Endothelial cell of umbilical vein (primary cell): ENCODE results near the gene CPT2. TPM values are rescaled to one million over a fixed set of nuclear protein-coding genes. Genes with fewer than 3 reads are reported as not detected.

Experiments used
- BruUV-seq: library from RNA; stranded (reverse); fragments of 400-500 nt; replicated peaks from 2 replicates; lab custom pipeline; 2021; lab: Mats Ljungman, UMichigan
- CTCF ChIA-PET: fragments of 300-600, 350-600 bp; sonication (Branson Sonifier 250); formaldehyde crosslinking; loops from one replicate; lab custom pipeline; 2021; ENCODE audit warnings: antibody characterized with exemption, inconsistent platforms; lab: Charles Lee
- POLR2A ChIA-PET: fragments of 300-600, 350-600 bp; sonication (Branson Sonifier 250); formaldehyde crosslinking; loops from one replicate; lab custom pipeline; 2021; ENCODE audit warnings: antibody characterized with exemption, inconsistent platforms; lab: Charles Lee
- DNase-seq: peaks from one replicate; pipeline ENCODE4 v3.0.0-alpha.2; 2011; ENCODE audit warnings: low read depth, low spot score
- FAIRE-seq: peaks from 2 replicates; lab custom pipeline; 2011; peaks lifted over from hg19 to GRCh38; lab: Jason Lieb, UNC
- H2AFZ ChIP-seq: 2 replicates; pipeline ENCODE4 v1.6.0; 2012; ENCODE audit warnings: low read depth, low read length, control low read depth, inconsistent platforms
- H3K27ac ChIP-seq: 2 replicates; pipeline ENCODE4 v1.5.1; 2011; ENCODE audit warnings: low read depth, mild to moderate bottlenecking, control low read depth, low read length, moderate library complexity; ENCODE audit not compliant: insufficient read depth
- H3K27me3 ChIP-seq, 2 experiments: 2 replicates each; pipeline versions ENCODE4 v1.6.0 to v1.6.1; 2011; ENCODE audit warnings: low read length in 2 of 2, mixed read lengths in 1 of 2; ENCODE audit not compliant: control insufficient read depth in 2 of 2, insufficient read depth in 2 of 2
- H3K36me3 ChIP-seq, 2 experiments: 2 replicates in 1 of 2; 3 replicates in 1 of 2; pipeline ENCODE4 v1.5.1; 2011; ENCODE audit warnings: low read length in 2 of 2, mild to moderate bottlenecking in 1 of 2, moderate library complexity in 1 of 2; ENCODE audit not compliant: control insufficient read depth in 2 of 2, insufficient read depth in 2 of 2; ENCODE audit errors: extremely low read depth in 1 of 2
- H3K4me1 ChIP-seq: 3 replicates; pipeline ENCODE4 v1.5.1; 2011; ENCODE audit warnings: mild to moderate bottlenecking, low read length; ENCODE audit not compliant: control insufficient read depth, insufficient read depth; ENCODE audit errors: extremely low read depth
- H3K4me2 ChIP-seq: 2 replicates; pipeline ENCODE4 v1.6.1; 2011; ENCODE audit warnings: low read length, control low read depth, mixed read lengths; ENCODE audit not compliant: insufficient read depth
- H3K4me3 ChIP-seq, 3 experiments: fragments of 200-600 bp in 1 of 3; sonication (generic), shearing (Covaris generic) in 1 of 3; replicated peaks in 1 of 3; 2 replicates each; pipeline ENCODE4 v1.5.1; 2011 to 2016; ENCODE audit warnings: control low read depth in 3 of 3, low read length in 3 of 3, mild to moderate bottlenecking in 2 of 3, inconsistent platforms in 1 of 3, low read depth in 1 of 3, moderate library complexity in 1 of 3; ENCODE audit not compliant: insufficient read depth in 1 of 3
- H3K79me2 ChIP-seq: 2 replicates; pipeline ENCODE4 v1.6.0; 2012; ENCODE audit warnings: low read length, inconsistent platforms; ENCODE audit not compliant: control insufficient read depth, insufficient read depth
- H3K9ac ChIP-seq: replicated peaks from 2 replicates; pipeline ENCODE3; 2011; ENCODE audit warnings: low read length, control low read depth; ENCODE audit not compliant: insufficient read depth; ENCODE audit errors: extremely low read depth
- H3K9me1 ChIP-seq: replicated peaks from 3 replicates; pipeline ENCODE4 v1.6.0; 2011; ENCODE audit warnings: mild to moderate bottlenecking, low read length; ENCODE audit not compliant: control insufficient read depth, insufficient read depth; ENCODE audit errors: extremely low read depth
- H3K9me3 ChIP-seq: replicated peaks from 2 replicates; pipeline ENCODE4 v1.5.1; 2012; ENCODE audit warnings: low read length, inconsistent platforms; ENCODE audit not compliant: control insufficient read depth, insufficient read depth
- H4K20me1 ChIP-seq: replicated peaks from 2 replicates; pipeline ENCODE3; 2011; ENCODE audit warnings: mild to moderate bottlenecking, low read length; ENCODE audit not compliant: control insufficient read depth, insufficient read depth; ENCODE audit errors: extremely low read depth
- CTCF ChIP-seq, 2 donors: IDR thresholded peaks; 1 replicate in 1 of 2; 2 replicates in 1 of 2; pipeline ENCODE4 v1.5.1; 2011; ENCODE audit warnings: low read length in 2 of 2, mild to moderate bottlenecking in 2 of 2, moderate library complexity in 2 of 2, control low read depth in 1 of 2, inconsistent platforms in 1 of 2, low read depth in 1 of 2; ENCODE audit not compliant: insufficient read depth in 1 of 2; ENCODE audit errors: extremely low read depth in 1 of 2
- EZH2 ChIP-seq: IDR thresholded peaks from 2 replicates; pipeline ENCODE4 v1.6.1; 2012; ENCODE audit warnings: borderline replicate concordance, low read depth, mild to moderate bottlenecking, moderate library complexity, low read length, inconsistent platforms; ENCODE audit not compliant: severe bottlenecking
- FOS ChIP-seq: IDR thresholded peaks from 2 replicates; pipeline ENCODE4 v1.6.1; 2011; ENCODE audit warnings: mild to moderate bottlenecking, low read length, moderate library complexity, borderline replicate concordance; ENCODE audit not compliant: insufficient read depth
- GATA2 ChIP-seq: IDR thresholded peaks from 2 replicates; pipeline ENCODE4 v1.7.0; 2011; ENCODE audit warnings: low read depth, mild to moderate bottlenecking, moderate library complexity, mixed read lengths, low read length; ENCODE audit not compliant: insufficient read length, insufficient read depth
- MYC ChIP-seq: IDR thresholded peaks from one replicate; pipeline ENCODE4 v1.6.1; 2011; ENCODE audit warnings: mild to moderate bottlenecking, low read depth, low read length
- POLR2A ChIP-seq: IDR thresholded peaks from 2 replicates; pipeline ENCODE4 v1.6.1; 2012; ENCODE audit warnings: low read depth, mild to moderate bottlenecking, control low read depth, low read length
- POLR2AphosphoS5 ChIP-seq: IDR thresholded peaks from 2 replicates; pipeline ENCODE4 v1.6.1; 2012; ENCODE audit warnings: low read depth, mild to moderate bottlenecking, control low read depth, low read length, moderate library complexity; ENCODE audit not compliant: insufficient read depth
- dilution Hi-C: fragments of 300-500 bp; cut with MboI; formaldehyde crosslinking; loops from one replicate; pipeline ENCODE4 v1.15.0; 2019; ENCODE audit warnings: low sequenced_read_pairs; ENCODE audit not compliant: extremely low pct_ligation_motif_present
- intact Hi-C: fragments of 100-400 bp; cut with micrococcal nuclease; formaldehyde crosslinking; loops from one replicate; pipeline ENCODE4 v1.10.0; 2022
- polyA plus RNA-seq, 4 experiments: library from polyadenylated mRNA; depleted of rRNA in 3 of 4; stranded (reverse) in 3 of 4; unstranded in 1 of 4; fragments of >200 nt; gene quantifications; 2 replicates each; pipeline versions ENCODE4 v1.2.1 to v1.2.3, GENCODE V29; 2011 to 2012; ENCODE audit warnings: missing spikeins in 1 of 4
- total RNA-seq: library from RNA; stranded (reverse); gene quantifications from 2 replicates; pipeline ENCODE4 v1.2.3, GENCODE V29; 2021
- TF ChIP-seq, protein P1 (sequence below): IDR thresholded peaks from 2 replicates; pipeline ENCODE4 v1.6.1; 2011; ENCODE audit not compliant: insufficient read depth, insufficient read length

CPT2 gene
- total and polyA plus RNA-seq, 2 donors (not counting 3 experiments of a cell fraction or from before 2014, with no cell fraction given) = 10.6 to 11.6 TPM

DNA sequence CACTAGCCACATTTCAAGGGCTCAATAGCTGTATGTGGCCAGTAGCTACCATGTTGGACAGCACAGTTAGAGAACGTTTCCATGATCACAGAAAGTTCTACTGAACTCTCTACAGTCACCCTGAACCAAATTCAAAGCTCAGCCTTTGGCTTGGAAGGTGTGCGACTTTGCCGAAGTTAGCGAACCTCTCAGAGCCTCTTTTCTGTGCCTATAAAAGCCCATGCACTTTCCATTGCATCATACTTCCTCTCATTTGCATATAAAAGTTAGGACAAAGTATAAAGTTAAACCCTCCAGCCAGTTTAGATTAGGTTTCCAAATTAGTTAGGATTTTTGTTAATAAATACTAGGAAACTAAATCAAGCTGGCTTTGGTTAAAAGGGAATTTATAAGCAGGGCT is 49.5 kb upstream of the CPT2 start:
- ChIA-PET CTCF (interaction anchor here (1.3 to 1.6 kb wide), 2 partner anchors 9 to 35 kb away, joined by 3 to 5 read pairs; no protein-coding TSS in a partner anchor), POLR2A (no interaction called here)
- H3K27ac ChIP-seq = no peak overlapping the region
- peaks cover 0 to 5% of the 10 kb centered on the region in 2 experiments for H3K27me3 ChIP-seq
- TF ChIP-seq POLR2AphosphoS5 (no peak), EZH2 (no peak), GATA2 (no peak), FOS (no peak), POLR2A (no peak), CTCF (IDR thresholded peaks at IDR 0.05; ENCODE audit: extremely low read depth in 1 of 2, insufficient read depth in 1 of 2, low read depth in 1 of 2, low read length in 2 of 2) (no peak), MYC (no peak)
- TF ChIP-seq, protein P1, sequence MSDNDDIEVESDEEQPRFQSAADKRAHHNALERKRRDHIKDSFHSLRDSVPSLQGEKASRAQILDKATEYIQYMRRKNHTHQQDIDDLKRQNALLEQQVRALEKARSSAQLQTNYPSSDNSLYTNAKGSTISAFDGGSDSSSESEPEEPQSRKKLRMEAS = no peak
- no TSS peak for BruUV-seq
- H3K4me3 ChIP-seq = no peak overlapping the region
- DNase-seq (no peak), FAIRE-seq (no peak)
- no peak overlapping the region for H3K4me2 ChIP-seq
- H3K9ac ChIP-seq = no peak overlapping the region
- H3K9me3 ChIP-seq = no peaks in the 10 kb centered on the region
- no peak overlapping the region for H2AFZ ChIP-seq
- H3K36me3 ChIP-seq = no peaks in the 10 kb centered on the region
- peaks cover 2% of the 10 kb centered on the region for H3K9me1 ChIP-seq
- H3K4me1 ChIP-seq = no peaks in the 10 kb centered on the region
- dilution Hi-C loops = no loop called here
- no peaks in the 10 kb centered on the region for H4K20me1 ChIP-seq
- intact Hi-C loops = no loop called here
- H3K79me2 ChIP-seq = no peaks in the 10 kb centered on the region
